ENCODE results near the gene STN1.

- TF ChIP-seq STAT1 (conservative IDR thresholded peaks at IDR 0.05) (no peak), RAD51 (IDR thresholded peaks at IDR 0.05) (no peak), SPI1 (IDR thresholded peaks at IDR 0.05; ENCODE audit: borderline replicate concordance, insufficient read depth, low read depth, low read length) (no peak), ATF3 (IDR thresholded peaks at IDR 0.05; ENCODE audit: borderline replicate concordance, extremely low read depth, low read depth, low read length) (no peak), FOXK2 (IDR thresholded peaks at IDR 0.05) (no peak), POLR2AphosphoS5 (IDR thresholded peaks at IDR 0.05; ENCODE audit: low read length) (no peak), CTCF (IDR thresholded peaks at IDR 0.05 in 2 of 3, conservative IDR thresholded peaks at IDR 0.05 in 1 of 3; ENCODE audit: control insufficient read depth in 2 of 3, extremely low read depth in 1 of 3, insufficient read depth in 1 of 3, low read depth in 3 of 3, low read length in 3 of 3) (no peak), ZBTB33 (IDR thresholded peaks at IDR 0.05) (no peak), YY1 (IDR thresholded peaks at IDR 0.05; ENCODE audit: low read depth, low read length) (no peak), PAX8 (IDR thresholded peaks at IDR 0.05) (no peak), SMAD1 (IDR thresholded peaks at IDR 0.05; ENCODE audit: low read depth, partially characterized antibody) (no peak), TAF1 (IDR thresholded peaks at IDR 0.05; ENCODE audit: borderline replicate concordance, low read depth, low read length) (no peak)
Observed at GRCh38 chr10:103889121-103889720, 28.8 kb downstream of the STN1 start.

Measured in GM12878 (cell line).